Measurements from ENCODE around the gene PTX4. TPM values are rescaled to one million over a fixed set of nuclear protein-coding genes. Genes with fewer than 3 reads are reported as not detected.

The PTX4 gene
- total RNA-seq, 1 experiment from 2014 or later, result not detected

- H3K18ac ChIP-seq (ENCODE audit: insufficient read length, low read depth, low read length), result no peak overlapping the region
Observed at GRCh38 chr16:1460602-1461138, 28.1 kb downstream of the PTX4 start.

More at GRCh38 chr16:1460602-1461138, 28.1 kb downstream of the PTX4 start:
- Histone ChIP-seq H3T11ph (ENCODE audit: low read length) (no peak overlapping the region), H3K27ac (ENCODE audit: insufficient read length, low read depth, low read length) (no peak overlapping the region), H3K56ac (ENCODE audit: insufficient read length, low read depth, low read length) (no peak overlapping the region), H3K4me1 (ENCODE audit: insufficient read depth, low read length) (no peaks in the 10 kb centered on the region), H2BK120ac (ENCODE audit: low read depth, low read length, poor library complexity, severe bottlenecking) (no peak overlapping the region), H3K4ac (ENCODE audit: low read depth, low read length) (no peak overlapping the region), H3K14ac (ENCODE audit: insufficient read depth, low read length) (no peak overlapping the region), H4K8ac (replicated peaks; ENCODE audit: insufficient read length, low read depth, low read length) (no peak overlapping the region), H3K79me1 (ENCODE audit: insufficient read depth, low read depth, low read length, poor library complexity, severe bottlenecking) (no peaks in the 10 kb centered on the region), H4K91ac (ENCODE audit: insufficient read length, low read depth, low read length) (no peak overlapping the region), H4K20me1 (ENCODE audit: control insufficient read depth, insufficient read depth, insufficient read length) (no peaks in the 10 kb centered on the region), H3K27me3 (ENCODE audit: insufficient read depth, low read length) (no peaks in the 10 kb centered on the region), H2BK5ac (ENCODE audit: insufficient read length, low read length) (no peak overlapping the region), H2BK20ac (ENCODE audit: low read depth, low read length, poor library complexity, severe bottlenecking) (no peak overlapping the region), H3K9ac (ENCODE audit: extremely low read depth, insufficient read length, low read length) (no peak overlapping the region), H2AK5ac (ENCODE audit: insufficient read length, low read length) (no peak overlapping the region), H3K23me2 (ENCODE audit: insufficient read length, low read depth, low read length, poor library complexity, severe bottlenecking) (no peaks in the 10 kb centered on the region), H3K79me2 (ENCODE audit: insufficient read depth, low read length) (no peaks in the 10 kb centered on the region), H2BK15ac (ENCODE audit: low read depth, low read length) (no peak overlapping the region), H4K5ac (ENCODE audit: insufficient read length, low read depth, low read length) (no peak overlapping the region), H2AFZ (ENCODE audit: low read length) (no peak overlapping the region), H2BK12ac (ENCODE audit: insufficient read length, low read depth, low read length) (no peak overlapping the region), H3K4me2 (ENCODE audit: insufficient read depth, insufficient read length, low read length) (no peak overlapping the region), H3K9me3 (ENCODE audit: control insufficient read depth, low read depth, low read length) (no peaks in the 10 kb centered on the region), H3K23ac (ENCODE audit: insufficient read length, low read depth, low read length) (no peak overlapping the region)
- H3K36me3 Mint-ChIP-seq (ENCODE audit: insufficient read depth in 1 of 3, low read depth in 3 of 3), result peaks cover 2 to 25% (median 21%) of the 10 kb centered on the region in 3 experiments; a peak in 5 of 7 replicates
- TF ChIP-seq CTCF (conservative IDR thresholded peaks at IDR 0.05), result no peak
- H3K9me3 Mint-ChIP-seq, result no peaks in the 10 kb centered on the region
- no CpG with 5 or more reads among the region's 30 CpGs for WGBS (ENCODE audit: extremely low coverage, insufficient read length, low lambda C conversion rate)
- no peak overlapping the region for H3K27ac Mint-ChIP-seq
- no peak overlapping the region for H3K4me3 Mint-ChIP-seq
- H3K4me1 Mint-ChIP-seq, result no peaks in the 10 kb centered on the region
- DNase-seq, result no peak
- H3K27me3 Mint-ChIP-seq (ENCODE audit: low read depth), result no peaks in the 10 kb centered on the region

Measured in H9 (cell line).